ENCODE measurements around the gene MCC.

MCC gene

GRCh38 chr5:113364466-113364865, 123.8 kb downstream of the MCC start:
- no peak for DNase-seq (ENCODE audit: low spot score)

- DNase-seq (ENCODE audit: low spot score), result no peak
Observed at GRCh38 chr5:113361701-113362100, 126.6 kb downstream of the MCC start.

GRCh38 chr5:113359419-113359818, 128.8 kb downstream of the MCC start:
- no peak for DNase-seq (ENCODE audit: low spot score)

GRCh38 chr5:113358696-113359095, 129.6 kb downstream of the MCC start:
- DNase-seq (ENCODE audit: low spot score), result no peak

GRCh38 chr5:113357696-113358476, 130.4 kb downstream of the MCC start:
- no peak for DNase-seq (ENCODE audit: low spot score)

- DNase-seq (ENCODE audit: low spot score), result no peak
Observed at GRCh38 chr5:113356487-113356886, 131.8 kb downstream of the MCC start.

DNA sequence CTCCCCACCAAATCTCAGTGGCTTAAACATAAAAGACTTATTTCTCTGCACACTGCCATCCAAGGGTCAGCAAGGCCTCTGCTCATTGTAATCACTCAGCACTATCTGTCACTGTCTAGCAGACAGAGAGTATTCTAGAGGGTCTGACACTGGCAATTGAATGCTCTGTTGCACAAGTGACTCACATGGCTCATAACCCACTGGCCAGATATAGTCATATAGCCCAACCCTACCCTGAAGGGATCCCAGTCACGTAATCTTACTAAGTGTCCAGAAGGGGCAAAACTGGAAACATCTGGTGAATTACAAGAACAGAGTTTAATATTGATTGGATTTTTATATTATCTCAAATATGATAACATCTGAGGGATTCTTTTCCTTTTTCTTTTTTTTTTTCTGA, 134.2 kb downstream of the MCC start:
- no peak for DNase-seq (ENCODE audit: low spot score)

DNA sequence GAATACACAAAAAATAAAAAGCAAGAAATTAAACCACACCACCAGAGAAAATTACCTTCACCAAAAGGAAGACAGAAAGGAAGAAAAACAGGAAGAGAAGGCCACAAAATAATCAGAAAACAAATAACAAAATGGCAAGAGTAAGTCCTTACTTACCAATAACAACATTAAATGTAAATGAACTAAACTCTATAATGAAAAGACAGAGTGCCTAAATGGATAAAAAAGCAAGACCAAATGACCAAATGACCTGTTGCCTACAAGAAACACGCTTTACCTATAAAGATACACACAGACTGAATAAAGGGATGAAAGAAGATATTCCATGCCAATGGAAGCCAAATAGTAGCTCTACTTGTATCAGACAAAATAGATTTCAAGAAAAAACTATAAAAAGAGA, 140.7 kb downstream of the MCC start:
- DNase-seq (ENCODE audit: low spot score), result no peak

GRCh38 chr5:113344973-113345940, 143.0 kb downstream of the MCC start:
- DNase-seq (ENCODE audit: low spot score), result no peak

DNA sequence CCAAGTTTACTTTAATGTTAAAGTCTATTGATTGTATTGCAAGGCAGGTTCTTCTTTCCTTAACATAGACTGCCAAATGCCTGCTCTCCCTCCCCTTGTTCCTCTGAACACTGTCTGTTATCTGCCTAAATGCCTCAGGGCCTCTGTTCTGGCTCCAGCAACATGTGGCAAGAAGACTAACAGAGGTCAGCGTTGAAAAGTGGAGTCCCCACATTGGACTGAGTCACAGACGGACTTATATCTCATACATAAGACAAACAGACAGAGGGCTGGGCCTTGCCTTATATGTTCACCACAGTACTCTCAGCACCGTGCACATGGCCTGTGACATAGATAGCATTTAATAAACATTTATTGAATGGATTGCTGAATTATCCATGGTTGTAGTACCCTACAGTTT, 144.9 kb downstream of the MCC start:
- no peak for DNase-seq (ENCODE audit: low spot score)

GRCh38 chr5:113340537-113340936, 147.7 kb downstream of the MCC start:
- DNase-seq (ENCODE audit: low spot score), result no peak

DNA sequence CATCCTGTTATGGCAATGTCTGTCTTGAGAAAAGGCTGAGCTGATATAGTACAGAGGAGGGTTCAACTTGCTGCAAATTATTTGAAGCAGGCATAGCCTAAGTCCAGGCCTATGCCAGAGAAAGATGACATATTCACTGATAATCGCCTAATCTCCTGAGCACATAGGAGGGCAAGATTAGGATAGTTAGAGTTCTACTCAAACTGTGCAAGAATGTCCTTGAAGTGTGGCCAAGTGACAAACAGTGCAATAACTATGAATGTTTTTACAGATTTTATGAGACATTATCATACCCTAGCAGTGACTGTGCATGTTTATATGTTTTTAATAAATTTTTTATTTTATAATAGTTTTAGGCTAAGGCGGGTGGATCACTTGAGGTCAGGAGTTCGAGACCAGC, 149.6 kb downstream of the MCC start:
- no peak for DNase-seq (ENCODE audit: low spot score)

- no peak for DNase-seq (ENCODE audit: low spot score)
Observed at GRCh38 chr5:113337515-113338415, 150.5 kb downstream of the MCC start.

- peak; percentile 82 for DNase-seq (ENCODE audit: low spot score)
Observed at GRCh38 chr5:113336975-113337374, 151.3 kb downstream of the MCC start.

- DNase-seq (ENCODE audit: low spot score), result no peak
Observed at GRCh38 chr5:113333411-113333810, 154.8 kb downstream of the MCC start.

DNA sequence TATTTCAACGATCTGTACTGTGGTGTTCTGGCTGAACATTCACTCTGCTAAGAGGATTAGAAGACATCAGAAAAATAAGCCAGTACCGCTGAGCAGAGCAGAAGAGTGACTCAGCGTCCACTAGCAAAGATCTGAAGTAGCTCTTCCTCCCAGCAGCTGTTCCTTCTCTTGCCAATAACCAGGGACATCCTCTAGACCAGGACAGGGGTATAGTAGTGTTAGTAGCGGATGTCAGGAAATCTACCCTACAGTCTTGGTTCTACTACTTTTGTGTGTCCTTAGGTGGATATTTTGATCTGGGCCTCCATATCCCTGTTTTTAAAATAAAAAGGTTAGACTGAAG, 157.1 kb downstream of the MCC start:
- DNase-seq (ENCODE audit: low spot score), result no peak

DNA sequence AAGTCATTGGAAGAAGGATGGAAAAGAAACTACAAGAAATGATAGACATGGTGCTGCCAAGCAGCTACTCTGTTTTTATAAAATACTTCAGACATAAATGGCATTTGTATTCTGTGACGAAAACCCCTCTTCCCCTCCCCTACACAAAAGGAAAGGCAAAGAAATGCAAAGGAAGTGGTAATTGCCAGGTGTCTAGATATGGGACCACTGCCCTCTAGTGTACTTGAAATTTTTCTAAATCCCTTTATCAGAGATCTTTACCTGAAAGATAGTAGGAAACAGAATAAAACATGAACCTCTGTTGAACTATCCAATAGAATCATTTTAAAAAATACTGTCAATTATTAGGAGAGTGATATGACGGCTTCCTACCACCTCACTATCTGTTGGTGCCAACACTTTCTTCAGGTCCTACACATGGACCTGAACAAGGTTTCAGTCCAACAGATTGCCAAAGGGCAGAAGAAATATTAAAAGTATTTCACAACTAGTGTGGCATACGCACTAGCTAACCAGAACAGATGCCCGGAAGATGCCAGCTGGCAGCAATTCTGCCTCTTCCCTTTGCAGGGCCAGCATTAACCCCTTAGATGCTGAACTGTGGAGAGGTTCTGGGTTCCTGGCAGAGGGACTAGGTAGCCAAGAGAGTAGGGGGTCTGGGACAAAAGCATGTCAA, 157.6 kb downstream of the MCC start:
- peak; percentile 68 for DNase-seq (ENCODE audit: low spot score)

DNA sequence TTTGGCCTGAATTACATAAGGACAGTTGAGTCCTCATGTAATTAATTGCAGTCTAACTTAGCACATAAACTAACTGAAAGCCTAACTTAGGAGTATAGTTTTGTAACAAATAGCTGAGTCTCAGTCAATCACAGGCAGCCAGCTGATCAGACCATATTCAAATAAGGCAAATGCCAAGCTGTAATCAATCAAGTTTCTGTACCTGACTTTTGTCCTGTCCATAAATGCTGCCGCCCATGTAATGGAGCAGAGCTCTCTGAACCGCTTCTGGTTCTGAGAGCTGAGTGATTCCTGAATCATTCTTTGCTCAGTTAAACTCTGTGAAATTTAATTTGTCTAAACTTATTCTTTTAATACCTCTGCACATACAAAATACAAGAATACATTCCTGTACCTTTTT, 158.3 kb downstream of the MCC start:
- DNase-seq (ENCODE audit: low spot score), result no peak

DNA sequence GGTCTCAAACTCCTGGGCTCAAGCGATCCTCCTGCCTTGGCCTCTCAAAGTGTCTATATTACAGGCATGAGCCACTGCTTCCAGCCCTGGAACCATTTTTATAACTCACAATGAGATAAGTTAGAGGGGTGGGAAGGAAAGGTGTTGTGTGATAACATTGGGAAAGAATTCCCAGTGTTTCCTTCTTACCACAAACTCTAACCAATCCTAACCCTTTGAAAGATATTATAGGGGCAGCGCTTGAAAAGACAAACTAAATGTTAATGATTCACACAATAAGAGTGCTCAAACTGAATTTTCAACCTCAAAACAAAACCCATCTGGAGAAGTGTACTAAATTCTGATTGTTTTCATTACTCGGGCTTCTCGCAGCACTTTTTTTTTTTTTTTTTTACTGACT, 163.2 kb downstream of the MCC start:
- DNase-seq (ENCODE audit: low spot score), result peak; percentile 15

GRCh38 chr5:113321276-113321675, 167.0 kb downstream of the MCC start:
- no peak for DNase-seq (ENCODE audit: low spot score)

DNA sequence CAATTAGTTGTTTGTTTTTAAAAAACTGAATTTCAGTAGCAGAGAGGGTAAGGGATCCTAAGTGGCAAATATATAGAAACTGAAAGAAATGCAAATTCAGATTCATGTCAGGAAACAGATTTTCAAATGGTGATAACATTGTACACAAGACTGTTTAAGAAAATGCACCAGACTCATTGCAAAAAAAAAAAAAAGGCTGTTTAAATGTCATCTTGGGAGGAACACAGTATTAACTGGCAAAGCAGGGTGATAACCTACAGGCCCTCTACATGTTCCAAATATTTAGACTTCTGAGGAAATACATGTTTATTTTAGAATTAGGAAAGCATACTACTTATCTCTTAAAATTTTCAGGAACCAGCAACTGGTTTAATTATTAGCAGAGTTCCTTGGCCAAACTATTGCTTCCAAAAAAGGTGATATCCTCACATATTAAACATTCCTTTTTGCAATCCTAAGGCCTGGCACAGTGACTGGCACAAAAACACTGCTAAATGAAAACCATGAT, 167.9 kb downstream of the MCC start:
- no peak for DNase-seq (ENCODE audit: low spot score)

All from SW480 (cell line).